Epithelial cell of esophagus (primary cell): ENCODE results near the gene FYB1.

Source experiments
- DNase-seq: peaks from one replicate; pipeline ENCODE4 v3.0.0; 2010; ENCODE audit warnings: low read depth
- H3K4me3 ChIP-seq: 2 replicates; pipeline ENCODE4 v1.5.1; 2011; ENCODE audit warnings: mild to moderate bottlenecking, low read length, control low read depth
- TF ChIP-seq, protein P1 (sequence below): IDR thresholded peaks from 2 replicates; pipeline ENCODE4 v1.5.1; 2011; ENCODE audit warnings: low read depth, mild to moderate bottlenecking, low read length, control low read depth, inconsistent platforms; ENCODE audit not compliant: insufficient read depth; ENCODE audit errors: missing control alignments

The FYB1 gene

DNA sequence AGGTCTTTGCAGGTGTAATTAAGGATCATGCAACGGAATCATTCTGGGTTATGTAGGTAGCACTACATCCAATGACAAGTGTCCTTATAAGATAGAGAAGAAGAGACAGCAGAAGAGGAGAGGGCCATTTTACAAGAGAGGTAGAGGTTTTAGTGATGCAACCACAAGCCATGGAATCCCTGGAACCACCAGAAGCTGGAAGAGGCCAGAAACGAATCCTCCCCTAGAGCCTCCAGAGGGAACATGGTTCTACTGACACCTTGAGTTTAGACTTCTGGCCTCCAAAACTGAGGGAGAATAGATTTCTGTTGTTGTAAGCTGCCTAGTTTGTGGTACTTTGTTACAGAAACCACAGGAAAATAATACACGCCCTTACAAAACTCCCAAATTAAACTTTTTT, 3.5 kb downstream of the FYB1 start:
- no peak overlapping the region for H3K4me3 ChIP-seq

DNA sequence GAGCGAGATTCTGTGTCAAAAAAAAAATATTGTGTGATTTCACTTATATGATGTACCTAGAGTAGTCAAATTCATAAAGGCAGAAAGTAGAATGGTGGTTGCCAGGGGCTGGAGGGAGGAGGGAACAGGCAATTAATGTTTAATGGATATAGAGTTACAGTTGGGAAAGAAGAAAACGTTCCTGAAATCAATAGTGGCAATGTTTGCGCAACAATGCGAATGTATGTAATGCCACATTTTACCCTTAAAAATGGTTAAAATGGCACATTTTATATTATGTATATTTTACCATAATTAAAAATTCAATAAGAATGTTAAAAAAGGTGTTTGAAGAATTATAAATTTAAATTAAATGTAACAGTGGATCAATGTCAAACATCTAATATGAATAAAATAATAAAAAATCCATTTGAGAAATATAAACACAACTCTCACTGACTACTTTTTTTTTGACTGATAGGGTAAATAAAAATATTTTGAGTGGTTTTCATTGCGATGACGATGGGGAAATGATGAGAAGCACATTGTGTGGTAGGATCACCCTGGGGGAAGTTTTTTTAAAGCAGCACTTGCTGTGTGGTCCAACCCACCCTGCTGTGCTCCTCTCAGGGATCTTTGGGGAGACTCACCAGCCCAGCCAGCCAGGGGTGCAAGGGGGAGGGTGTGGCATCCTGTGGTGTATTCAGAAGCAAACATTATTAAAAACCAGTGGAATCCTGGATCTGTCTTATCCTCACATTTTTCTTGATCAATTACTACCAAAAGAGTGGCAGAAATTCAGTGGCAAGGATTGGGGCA, 4.3 kb downstream of the FYB1 start:
- DNase-seq, result no peak
- H3K4me3 ChIP-seq, result no peak overlapping the region
- TF ChIP-seq, protein P1, sequence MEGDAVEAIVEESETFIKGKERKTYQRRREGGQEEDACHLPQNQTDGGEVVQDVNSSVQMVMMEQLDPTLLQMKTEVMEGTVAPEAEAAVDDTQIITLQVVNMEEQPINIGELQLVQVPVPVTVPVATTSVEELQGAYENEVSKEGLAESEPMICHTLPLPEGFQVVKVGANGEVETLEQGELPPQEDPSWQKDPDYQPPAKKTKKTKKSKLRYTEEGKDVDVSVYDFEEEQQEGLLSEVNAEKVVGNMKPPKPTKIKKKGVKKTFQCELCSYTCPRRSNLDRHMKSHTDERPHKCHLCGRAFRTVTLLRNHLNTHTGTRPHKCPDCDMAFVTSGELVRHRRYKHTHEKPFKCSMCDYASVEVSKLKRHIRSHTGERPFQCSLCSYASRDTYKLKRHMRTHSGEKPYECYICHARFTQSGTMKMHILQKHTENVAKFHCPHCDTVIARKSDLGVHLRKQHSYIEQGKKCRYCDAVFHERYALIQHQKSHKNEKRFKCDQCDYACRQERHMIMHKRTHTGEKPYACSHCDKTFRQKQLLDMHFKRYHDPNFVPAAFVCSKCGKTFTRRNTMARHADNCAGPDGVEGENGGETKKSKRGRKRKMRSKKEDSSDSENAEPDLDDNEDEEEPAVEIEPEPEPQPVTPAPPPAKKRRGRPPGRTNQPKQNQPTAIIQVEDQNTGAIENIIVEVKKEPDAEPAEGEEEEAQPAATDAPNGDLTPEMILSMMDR, result no peak

More for the DNA sequence above, 3.5 kb downstream of the FYB1 start:
- no peak for DNase-seq
- TF ChIP-seq, protein P1, result no peak

GRCh38 chr5:39213447-39214207, 5.7 kb downstream of the FYB1 start:
- no peak for DNase-seq
- H3K4me3 ChIP-seq, result no peak overlapping the region
- TF ChIP-seq, protein P1, result no peak

GRCh38 chr5:39211773-39212172, 7.6 kb downstream of the FYB1 start:
- H3K4me3 ChIP-seq, result no peak overlapping the region
- TF ChIP-seq, protein P1, result no peak
- no peak for DNase-seq

DNA sequence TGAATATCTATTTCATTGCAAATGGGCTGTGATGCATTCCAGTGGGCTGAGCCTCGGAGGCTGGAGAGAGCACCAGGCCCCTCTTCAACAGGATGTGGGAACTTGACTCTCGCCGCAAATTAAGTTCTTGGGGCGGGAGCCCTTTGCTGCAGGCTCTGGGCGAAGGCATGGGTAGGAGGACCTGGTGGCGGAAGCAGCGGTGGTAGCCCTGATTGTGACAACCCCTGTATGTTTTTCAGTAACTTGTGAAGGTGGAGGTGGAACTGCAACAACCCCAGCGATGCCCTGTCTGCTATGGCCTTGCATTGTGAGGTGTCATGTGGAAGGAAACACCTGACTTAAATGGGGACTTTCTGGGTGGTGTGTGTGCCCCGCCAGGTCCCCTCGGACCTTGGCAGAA, 9.4 kb downstream of the FYB1 start:
- no peak for DNase-seq
- TF ChIP-seq, protein P1, result no peak
- no peak overlapping the region for H3K4me3 ChIP-seq

- H3K4me3 ChIP-seq, result no peak overlapping the region
- DNase-seq, result no peak
- TF ChIP-seq, protein P1, result no peak
Measured at GRCh38 chr5:39208471-39208870, 10.9 kb downstream of the FYB1 start.
